GM12872 (cell line): Measurements from ENCODE around the gene NWD2.

Experiments
- CTCF ChIP-seq: IDR thresholded peaks from 3 replicates; pipeline ENCODE4 v1.5.1; 2011; ENCODE audit warnings: low read depth, mild to moderate bottlenecking, low read length, moderate library complexity; ENCODE audit not compliant: insufficient read depth

Gene NWD2

GRCh38 chr4:37464373-37465128 lies 220.0 kb downstream of the NWD2 start:
- no peak for TF ChIP-seq CTCF

DNA sequence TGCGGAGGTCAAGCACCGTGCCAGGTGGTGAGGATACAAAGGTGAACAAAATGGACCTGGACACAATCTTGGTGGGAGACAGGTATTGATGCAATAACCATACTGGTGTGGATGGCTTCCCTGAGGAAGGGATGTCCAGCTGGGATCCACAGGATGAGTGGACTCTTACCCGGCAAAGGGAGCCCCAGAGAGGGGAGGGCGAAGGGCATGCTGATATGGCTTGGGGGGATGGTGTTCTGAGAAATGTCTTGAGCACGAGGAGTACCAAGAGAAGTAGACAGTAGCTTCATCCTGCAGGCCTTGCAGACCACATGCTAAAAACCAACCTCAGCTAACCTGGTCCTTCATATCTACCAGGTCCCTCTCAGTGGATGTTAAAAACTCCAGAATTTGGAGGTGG lies 220.8 kb downstream of the NWD2 start:
- no peak for TF ChIP-seq CTCF

GRCh38 chr4:37465845-37466244 lies 221.3 kb downstream of the NWD2 start:
- TF ChIP-seq CTCF, result no peak

DNA sequence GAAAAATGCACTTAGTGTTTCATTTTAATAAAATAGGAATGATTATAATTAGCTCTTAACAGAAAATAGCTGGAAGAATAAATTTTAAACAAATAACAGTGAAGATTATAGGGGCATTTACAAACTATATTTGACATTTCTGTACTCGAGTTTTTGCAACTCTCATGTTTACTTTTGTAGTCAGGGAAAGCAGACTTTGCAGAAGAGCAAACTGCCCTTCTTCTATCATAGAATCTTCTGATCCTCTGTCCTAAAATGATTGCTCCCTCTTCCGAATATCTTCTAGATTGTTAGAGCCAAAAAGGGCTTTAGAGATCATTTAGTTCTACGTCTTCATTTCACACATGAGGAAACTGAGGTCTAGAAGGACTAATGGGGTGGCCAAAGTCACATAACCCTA lies 222.7 kb downstream of the NWD2 start:
- TF ChIP-seq CTCF, result no peak

DNA sequence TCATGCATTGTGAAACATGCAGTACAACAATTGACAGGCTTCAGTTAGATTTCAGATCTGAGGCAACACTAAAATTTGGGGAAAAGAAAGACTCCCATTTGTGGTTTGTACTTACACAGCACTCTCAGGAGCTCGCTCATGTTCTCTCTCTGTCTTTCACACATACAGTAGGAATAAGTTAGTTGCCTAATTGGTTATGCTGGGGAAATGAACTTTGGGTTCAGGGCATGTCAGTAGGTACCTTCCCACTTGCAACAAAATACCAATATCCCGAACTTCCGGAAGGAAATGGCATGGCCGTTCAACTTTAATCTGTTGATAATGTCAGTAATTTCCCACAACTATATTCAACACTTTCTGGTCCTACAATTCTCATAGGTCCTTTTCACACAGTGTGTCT lies 223.3 kb downstream of the NWD2 start:
- TF ChIP-seq CTCF, result no peak

DNA sequence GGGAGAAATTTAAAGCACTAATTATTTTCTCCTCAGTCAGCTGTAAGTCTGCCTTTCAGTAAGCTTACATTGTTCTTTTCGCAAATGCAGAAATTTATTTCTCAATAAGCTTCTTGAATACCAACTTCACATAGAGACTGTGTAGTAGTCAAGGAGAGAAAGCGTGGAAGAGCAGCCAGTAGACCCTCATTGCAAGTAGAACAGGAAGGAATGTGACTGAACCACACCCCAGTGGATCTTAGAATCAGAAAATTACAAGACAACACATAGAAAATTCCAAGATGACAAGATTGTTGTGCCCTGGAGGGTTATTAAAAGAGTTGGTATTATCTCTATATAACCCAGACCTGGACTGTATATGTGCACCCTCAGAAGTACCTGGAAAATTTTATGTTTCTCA lies 224.7 kb downstream of the NWD2 start:
- TF ChIP-seq CTCF, result no peak

DNA sequence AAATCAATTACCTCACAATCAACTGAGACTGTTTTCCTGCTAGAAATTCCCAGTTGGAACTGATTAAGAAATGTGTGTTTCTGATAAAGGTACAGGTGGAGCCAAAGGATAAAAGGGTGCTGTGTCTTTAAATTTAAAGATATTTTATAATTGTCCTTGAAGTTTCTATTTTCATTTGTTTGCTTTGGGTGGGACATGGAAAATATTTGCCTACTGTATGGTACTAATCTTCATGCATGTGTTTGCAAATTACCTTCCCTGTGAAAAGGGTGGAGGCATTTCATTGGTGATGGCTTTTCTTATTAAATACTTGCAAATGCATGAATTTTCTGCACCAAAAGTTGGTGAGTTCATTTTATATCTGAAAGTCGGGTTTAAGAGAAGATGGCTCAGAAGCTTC lies 225.7 kb downstream of the NWD2 start:
- TF ChIP-seq CTCF, result no peak
